ENCODE results near the gene DTHD1. TPM values are rescaled to one million over a fixed set of nuclear protein-coding genes. Genes with fewer than 3 reads are reported as not detected.

DTHD1 gene
- total RNA-seq, 2 experiments from 2014 or later = 0.11 to 0.16 TPM

DNA sequence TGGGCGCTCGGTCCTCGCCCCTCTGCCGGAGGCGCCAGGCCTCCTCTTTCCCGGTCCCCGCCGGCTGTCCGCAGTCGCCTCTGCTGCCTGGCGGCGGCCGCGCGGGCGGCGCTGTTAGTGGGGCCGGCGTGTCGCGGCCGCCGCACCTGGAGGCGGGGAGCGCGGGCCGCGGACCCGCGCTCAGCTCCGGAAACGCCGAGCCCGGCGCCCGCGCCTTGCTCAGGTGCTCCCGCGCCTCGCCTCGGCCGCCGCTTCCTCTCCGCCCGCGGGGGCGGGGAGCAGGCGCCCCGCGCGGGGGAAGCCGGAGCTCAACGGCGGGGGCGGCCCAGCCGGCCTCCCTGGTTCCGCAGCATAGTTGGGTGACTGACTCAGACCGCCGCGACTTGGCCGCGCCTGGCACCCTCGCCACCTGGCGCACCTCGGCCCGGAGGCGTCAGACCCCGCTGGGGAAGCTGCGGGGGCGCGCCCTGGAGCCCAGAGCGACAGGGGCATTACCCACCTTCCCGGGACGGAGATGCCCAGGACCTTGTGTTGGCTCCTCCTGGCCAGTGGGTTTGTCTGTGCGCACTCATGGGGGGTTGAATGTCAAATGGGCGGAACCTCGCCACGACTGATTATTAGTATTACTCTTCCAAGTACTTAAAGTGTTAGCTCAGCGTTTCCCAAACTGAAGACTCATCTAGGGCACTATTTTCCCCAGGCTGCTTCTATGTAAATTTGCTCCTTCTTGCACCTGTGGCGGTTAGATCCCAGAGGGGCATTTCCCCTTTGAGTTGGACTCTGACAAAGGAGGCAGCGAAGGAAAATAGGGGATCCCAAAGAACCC, 36.9 kb upstream of the DTHD1 start, which contains the start of gene ARAP2:
TSS of gene ARAP2 (minus strand) at position 258 of the 826 bp plus-strand sequence. CDS start 15,028 bp downstream, outside the sequence.
- Histone ChIP-seq H3K4me3 (ENCODE audit: low read length) (peak within 1 kb of the TSS; percentile 90), H3K27me3 (ENCODE audit: control insufficient read depth in 1 of 2, insufficient read depth in 2 of 2, low read length in 2 of 2) (no peaks in the 10 kb centered on the region), H3K27ac (ENCODE audit: low read depth in 1 of 2, low read length in 2 of 2) (peak within 1 kb of the TSS; percentile 76 to 93), H3K4me1 (ENCODE audit: insufficient read depth, low read length) (peaks cover 18% of the 10 kb centered on the region), H3K9me3 (ENCODE audit: control insufficient read depth in 1 of 2, insufficient read depth in 1 of 2, low read length in 2 of 2) (no peaks in the 10 kb centered on the region), H3K36me3 (ENCODE audit: insufficient read depth, low read length) (no peaks in the 10 kb centered on the region)
- peaks cover 19% of the 10 kb centered on the region for H3K36me3 Mint-ChIP-seq (ENCODE audit: low read depth)
- TF ChIP-seq, protein P1, sequence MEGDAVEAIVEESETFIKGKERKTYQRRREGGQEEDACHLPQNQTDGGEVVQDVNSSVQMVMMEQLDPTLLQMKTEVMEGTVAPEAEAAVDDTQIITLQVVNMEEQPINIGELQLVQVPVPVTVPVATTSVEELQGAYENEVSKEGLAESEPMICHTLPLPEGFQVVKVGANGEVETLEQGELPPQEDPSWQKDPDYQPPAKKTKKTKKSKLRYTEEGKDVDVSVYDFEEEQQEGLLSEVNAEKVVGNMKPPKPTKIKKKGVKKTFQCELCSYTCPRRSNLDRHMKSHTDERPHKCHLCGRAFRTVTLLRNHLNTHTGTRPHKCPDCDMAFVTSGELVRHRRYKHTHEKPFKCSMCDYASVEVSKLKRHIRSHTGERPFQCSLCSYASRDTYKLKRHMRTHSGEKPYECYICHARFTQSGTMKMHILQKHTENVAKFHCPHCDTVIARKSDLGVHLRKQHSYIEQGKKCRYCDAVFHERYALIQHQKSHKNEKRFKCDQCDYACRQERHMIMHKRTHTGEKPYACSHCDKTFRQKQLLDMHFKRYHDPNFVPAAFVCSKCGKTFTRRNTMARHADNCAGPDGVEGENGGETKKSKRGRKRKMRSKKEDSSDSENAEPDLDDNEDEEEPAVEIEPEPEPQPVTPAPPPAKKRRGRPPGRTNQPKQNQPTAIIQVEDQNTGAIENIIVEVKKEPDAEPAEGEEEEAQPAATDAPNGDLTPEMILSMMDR (IDR thresholded peaks at IDR 0.05) = no peak
- POLR2A ChIA-PET = interaction anchor here (0.8 to 6.3 kb wide), 24 partner anchors 9 to 1647 kb away, joined by 3 to 149 read pairs (median 5); partner anchors contain the start of gene DTHD1
- peak; percentile 70 for ATAC-seq (ENCODE audit: poor library complexity)
- peaks cover 50% of the 10 kb centered on the region for H3K4me1 Mint-ChIP-seq (ENCODE audit: low read depth)
- CTCF ChIA-PET = interaction anchor here (0.5 to 4.6 kb wide), 11 partner anchors 9 to 155 kb away, joined by 3 to 16 read pairs (median 4); no protein-coding TSS in a partner anchor
- H3K27ac Mint-ChIP-seq = peak within 1 kb of the TSS; percentile 95
- no peaks in the 10 kb centered on the region for H3K27me3 Mint-ChIP-seq
- intact Hi-C loops (cut with DNase I, micrococcal nuclease) = loop anchor here (1.0 to 10.0 kb wide), 5 partner anchors 11 to 153 kb away; no protein-coding TSS in a partner anchor
- H3K9me3 Mint-ChIP-seq = no peaks in the 10 kb centered on the region
- peak; percentile 43 to 92 (median 67) for DNase-seq
- peak within 1 kb of the TSS; percentile 99 for H3K4me3 Mint-ChIP-seq

DNA sequence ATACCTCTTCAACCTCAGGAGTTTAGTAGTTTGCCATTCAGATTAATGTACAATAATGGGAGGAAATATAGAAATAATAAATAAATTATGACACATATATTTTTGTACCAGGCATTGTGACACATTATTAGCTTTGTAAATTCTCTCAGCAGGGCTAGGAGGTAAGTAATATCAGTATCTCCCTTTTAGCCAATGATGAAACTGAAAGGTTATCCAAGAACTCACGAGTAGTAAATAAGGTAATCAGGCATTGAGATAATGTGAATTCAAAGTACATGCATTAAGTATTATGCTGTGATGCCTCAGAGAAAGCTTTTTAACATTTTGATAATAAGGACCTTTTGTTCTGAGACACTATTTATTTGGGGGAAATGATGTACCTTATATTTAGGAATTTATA, 31.8 kb upstream of the DTHD1 start:
- no peaks in the 10 kb centered on the region for H3K9me3 Mint-ChIP-seq
- Histone ChIP-seq H3K4me1 (ENCODE audit: insufficient read depth, low read length) (peaks cover 16% of the 10 kb centered on the region), H3K4me3 (ENCODE audit: low read length) (no peak overlapping the region), H3K36me3 (ENCODE audit: insufficient read depth, low read length) (no peaks in the 10 kb centered on the region), H3K27ac (ENCODE audit: low read depth in 1 of 2, low read length in 2 of 2) (no peak overlapping the region), H3K9me3 (ENCODE audit: control insufficient read depth in 1 of 2, insufficient read depth in 1 of 2, low read length in 2 of 2) (no peaks in the 10 kb centered on the region), H3K27me3 (ENCODE audit: control insufficient read depth in 1 of 2, insufficient read depth in 2 of 2, low read length in 2 of 2) (no peaks in the 10 kb centered on the region)
- no peak overlapping the region for H3K4me3 Mint-ChIP-seq
- ChIA-PET POLR2A (no interaction called here), CTCF (no interaction called here)
- H3K36me3 Mint-ChIP-seq (ENCODE audit: low read depth) = no peaks in the 10 kb centered on the region
- TF ChIP-seq, protein P1 (IDR thresholded peaks at IDR 0.05) = no peak
- no peaks in the 10 kb centered on the region for H3K27me3 Mint-ChIP-seq
- H3K27ac Mint-ChIP-seq = no peak overlapping the region
- ATAC-seq (ENCODE audit: poor library complexity) (no peak), DNase-seq (no peak)
- intact Hi-C loops (cut with DNase I, micrococcal nuclease) = loop anchor here in 1 of 2 experiments (5.0 to 10.0 kb wide), 2 partner anchors 37 to 75 kb away; no protein-coding TSS in a partner anchor
- peaks cover 27% of the 10 kb centered on the region for H3K4me1 Mint-ChIP-seq (ENCODE audit: low read depth)

DNA sequence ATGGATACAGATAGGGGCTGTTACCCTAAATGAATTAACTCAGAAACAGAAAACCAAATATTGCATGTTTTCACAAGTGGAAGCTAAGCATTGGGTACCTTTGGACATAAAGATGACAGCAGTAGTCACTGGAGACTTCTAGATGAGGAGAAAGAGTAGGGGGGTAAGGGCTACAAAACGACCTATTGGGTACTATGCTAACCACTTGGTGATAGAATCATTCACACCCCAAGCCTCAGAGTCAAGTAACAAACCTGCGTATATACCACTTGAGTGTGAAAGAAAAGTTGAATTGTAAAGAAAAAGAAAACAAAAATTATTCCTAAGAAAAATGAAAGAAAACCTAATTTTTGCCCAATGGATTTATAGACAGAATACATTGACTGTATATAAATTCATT, 29.4 kb upstream of the DTHD1 start:
- H3K9me3 Mint-ChIP-seq = no peaks in the 10 kb centered on the region
- POLR2A ChIA-PET = interaction anchor here (1.6 to 8.2 kb wide), 2 partner anchors 9 to 34 kb away, joined by 4 to 149 read pairs; partner anchors contain the start of gene ARAP2
- no peaks in the 10 kb centered on the region for H3K27me3 Mint-ChIP-seq
- no peaks in the 10 kb centered on the region for H3K36me3 ChIP-seq (ENCODE audit: insufficient read depth, low read length)
- CTCF ChIA-PET = interaction anchor here (1.3 to 2.0 kb wide), 2 partner anchors 34 to 83 kb away, joined by 3 to 6 read pairs; no protein-coding TSS in a partner anchor
- no peak for ATAC-seq (ENCODE audit: poor library complexity)
- no peaks in the 10 kb centered on the region for H3K9me3 ChIP-seq (ENCODE audit: control insufficient read depth in 1 of 2, insufficient read depth in 1 of 2, low read length in 2 of 2)
- TF ChIP-seq, protein P1 (IDR thresholded peaks at IDR 0.05) = no peak
- H3K27ac ChIP-seq (ENCODE audit: low read depth in 1 of 2, low read length in 2 of 2) = no peak overlapping the region
- no peak overlapping the region for H3K27ac Mint-ChIP-seq
- H3K36me3 Mint-ChIP-seq (ENCODE audit: low read depth) = no peaks in the 10 kb centered on the region
- no peak overlapping the region for H3K4me3 ChIP-seq (ENCODE audit: low read length)
- peaks cover 15% of the 10 kb centered on the region for H3K4me1 ChIP-seq (ENCODE audit: insufficient read depth, low read length)
- H3K4me1 Mint-ChIP-seq (ENCODE audit: low read depth) = peaks cover 36% of the 10 kb centered on the region
- intact Hi-C loops (cut with DNase I, micrococcal nuclease) = loop anchor here in 1 of 2 experiments (5.0 kb wide), 1 partner anchor 40 kb away; no protein-coding TSS in a partner anchor
- H3K27me3 ChIP-seq (ENCODE audit: control insufficient read depth in 1 of 2, insufficient read depth in 2 of 2, low read length in 2 of 2) = no peaks in the 10 kb centered on the region
- no peak overlapping the region for H3K4me3 Mint-ChIP-seq
- peak in 1 of 14 experiments; percentile 38 for DNase-seq
